Activated CD8-positive, alpha-beta T cell treated with anti-CD3 and anti-CD28 coated beads for 36 hours (primary cell): ENCODE data around the gene ASB6. TPM values are rescaled to one million over a fixed set of nuclear protein-coding genes. Genes with fewer than 3 reads are reported as not detected.
"Not testable (repeated sequence)": the region's sequence is repeated elsewhere in the genome, so short reads cannot be mapped to it uniquely, and the experiment has no call there.

ENCODE experiments used
- ATAC-seq: fragments of 200-7000 bp; cut with Tn5 transposase; one replicate; pipeline ENCODE4 v1.10.0; 2021; ENCODE audit warnings: mild to moderate bottlenecking, moderate library complexity
- CTCF ChIA-PET: fragments of 350-600 bp; sonication (Branson Sonifier 250); formaldehyde crosslinking; loops from one replicate; lab custom pipeline; 2021; ENCODE audit warnings: antibody characterized with exemption; lab: Charles Lee
- POLR2A ChIA-PET: fragments of 350-600 bp; sonication (Branson Sonifier 250); formaldehyde crosslinking; loops from one replicate; lab custom pipeline; 2021; ENCODE audit warnings: antibody characterized with exemption; lab: Charles Lee
- DNase-seq: peaks from one replicate; pipeline ENCODE4 v3.0.0-alpha.2; 2020
- H3K27ac Mint-ChIP-seq: one replicate; pipeline ENCODE4 v1.8.0; 2021; ENCODE audit warnings: mild to moderate bottlenecking, mixed read lengths
- H3K27me3 Mint-ChIP-seq: one replicate; pipeline ENCODE4 v1.8.0; 2021; ENCODE audit warnings: mixed read lengths
- H3K36me3 Mint-ChIP-seq: one replicate; pipeline ENCODE4 v1.8.0; 2021; ENCODE audit warnings: low read depth, mixed read lengths
- H3K4me1 Mint-ChIP-seq: one replicate; pipeline ENCODE4 v1.8.0; 2021; ENCODE audit warnings: low read depth, mixed read lengths
- H3K4me3 Mint-ChIP-seq: one replicate; pipeline ENCODE4 v1.8.0; 2021; ENCODE audit warnings: mild to moderate bottlenecking, moderate library complexity, mixed read lengths
- H3K9me3 Mint-ChIP-seq: one replicate; pipeline ENCODE4 v1.8.0; 2021; ENCODE audit warnings: mixed read lengths
- CTCF ChIP-seq: fragments of 200-600 bp; IDR thresholded peaks from one replicate; pipeline ENCODE4 v1.8.0; 2022; ENCODE audit warnings: antibody characterized with exemption, mild to moderate bottlenecking
- intact Hi-C: fragments of 100-400 bp; cut with micrococcal nuclease; formaldehyde crosslinking; loops from one replicate; pipeline ENCODE4 v1.10.0; 2022
- total RNA-seq, 2 experiments: library from RNA; stranded (reverse); gene quantifications; one replicate each; pipeline ENCODE4 v1.2.3, GENCODE V29; 2021

Gene ASB6
- total RNA-seq, 2 experiments from 2014 or later: 16.6 TPM

- Mint-ChIP-seq H3K4me3 (no peak overlapping the region), H3K4me1 (peaks cover 14% of the 10 kb centered on the region), H3K27ac (no peak overlapping the region), H3K9me3 (no peaks in the 10 kb centered on the region), H3K27me3 (peaks cover 3% of the 10 kb centered on the region), H3K36me3 (no peaks in the 10 kb centered on the region)
- ATAC-seq (no peak), DNase-seq (no peak)
- no peak for TF ChIP-seq CTCF
- POLR2A ChIA-PET: interaction anchor here (0.6 to 1.1 kb wide), 2 partner anchors 43 to 417 kb away, joined by 3 read pairs; partner anchors contain the start of gene IER5L
- CTCF ChIA-PET: interaction anchor here (1.5 to 2.0 kb wide), 2 partner anchors 29 to 452 kb away, joined by 4 to 10 read pairs; no protein-coding TSS in a partner anchor
- intact Hi-C loops: no loop called here
These were observed 46.6 kb downstream of the ASB6 start for GRCh38 chr9:129595311-129595741.

DNA sequence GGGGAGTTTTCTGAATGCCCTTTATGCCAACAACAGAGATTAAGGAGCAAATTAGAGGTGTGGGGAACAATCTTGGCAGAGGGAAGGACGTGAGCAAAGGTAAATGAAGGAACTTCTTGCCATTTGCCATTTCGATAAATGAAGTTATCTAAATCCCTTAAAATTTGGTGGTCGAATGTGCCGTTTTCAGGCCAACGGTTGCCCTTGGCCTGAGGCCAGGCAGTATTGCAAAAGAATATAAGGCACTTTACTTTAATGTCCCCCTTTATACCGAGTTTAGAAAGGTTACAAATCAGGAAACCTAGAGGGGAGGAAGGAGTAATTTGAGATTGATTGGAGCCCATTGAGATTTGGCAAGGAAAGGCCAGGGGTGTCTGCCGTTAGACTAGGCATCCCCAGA is 47.3 kb downstream of the ASB6 start:
- no peaks in the 10 kb centered on the region for H3K36me3 Mint-ChIP-seq
- TF ChIP-seq CTCF: no peak
- H3K4me3 Mint-ChIP-seq: no peak overlapping the region
- peaks cover 14% of the 10 kb centered on the region for H3K4me1 Mint-ChIP-seq
- H3K27me3 Mint-ChIP-seq: peaks cover 3% of the 10 kb centered on the region
- intact Hi-C loops: no loop called here
- ChIA-PET CTCF (no interaction called here), POLR2A (no interaction called here)
- H3K27ac Mint-ChIP-seq: no peak overlapping the region
- no peak for DNase-seq
- ATAC-seq: no peak
- no peaks in the 10 kb centered on the region for H3K9me3 Mint-ChIP-seq

GRCh38 chr9:129592790-129593189 is 49.2 kb downstream of the ASB6 start:
- intact Hi-C loops, H3K4me1 Mint-ChIP-seq, H3K27ac Mint-ChIP-seq, DNase-seq, H3K27me3 Mint-ChIP-seq, ATAC-seq, H3K4me3 Mint-ChIP-seq, H3K9me3 Mint-ChIP-seq, H3K36me3 Mint-ChIP-seq: not testable (repeated sequence)
- CTCF ChIA-PET: interaction anchor here (1.1 to 1.6 kb wide), 2 partner anchors 18 to 450 kb away, joined by 3 to 4 read pairs; no protein-coding TSS in a partner anchor
- POLR2A ChIA-PET: interaction anchor here (1.1 kb wide), 1 partner anchor 22 kb away, joined by 3 read pairs; no protein-coding TSS in a partner anchor

GRCh38 chr9:129591916-129592315 is 50.0 kb downstream of the ASB6 start:
- intact Hi-C loops: no loop called here
- H3K27ac Mint-ChIP-seq: no peak overlapping the region
- CTCF ChIA-PET: interaction anchor here (0.6 kb wide), 1 partner anchor 19 kb away, joined by 3 read pairs; no protein-coding TSS in a partner anchor

DNA sequence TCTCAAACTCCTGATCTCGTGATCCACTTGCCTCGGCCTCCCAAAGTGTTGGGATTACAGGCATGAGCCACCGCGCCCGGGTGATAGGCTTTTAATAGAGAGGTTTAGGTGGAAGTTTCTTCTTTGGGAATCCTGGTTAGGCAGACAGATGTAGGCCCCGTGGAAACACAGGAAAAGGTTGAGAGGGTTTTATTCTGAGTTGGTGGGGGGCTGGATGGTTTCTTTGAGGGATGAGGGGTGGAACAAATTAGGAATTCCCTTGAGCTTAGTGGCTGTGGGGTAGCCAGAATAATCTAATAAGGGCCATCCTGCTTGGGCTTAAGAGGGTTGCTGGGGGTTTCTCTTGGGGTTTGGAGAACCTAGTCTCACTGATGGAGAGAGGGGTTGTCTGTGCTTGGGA is 51.5 kb downstream of the ASB6 start:
- intact Hi-C loops: no loop called here
- Mint-ChIP-seq H3K27me3 (no peaks in the 10 kb centered on the region), H3K9me3 (no peaks in the 10 kb centered on the region), H3K4me3 (no peak overlapping the region), H3K36me3 (no peaks in the 10 kb centered on the region), H3K4me1 (peaks cover 20% of the 10 kb centered on the region), H3K27ac (no peak overlapping the region)
- POLR2A ChIA-PET: no interaction called here
- DNase-seq (no peak), ATAC-seq (no peak)
- no peak for TF ChIP-seq CTCF
- CTCF ChIA-PET: interaction anchor here (1.4 kb wide), 1 partner anchor 416 kb away, joined by 3 read pairs; no protein-coding TSS in a partner anchor

More at GRCh38 chr9:129591916-129592315, 50.0 kb downstream of the ASB6 start:
- no peaks in the 10 kb centered on the region for H3K27me3 Mint-ChIP-seq
- POLR2A ChIA-PET: interaction anchor here (0.6 to 1.1 kb wide), 2 partner anchors 22 to 64 kb away, joined by 3 to 5 read pairs; no protein-coding TSS in a partner anchor
- DNase-seq (no peak), ATAC-seq (no peak)
- no peak for TF ChIP-seq CTCF
- H3K4me1 Mint-ChIP-seq: peaks cover 16% of the 10 kb centered on the region
- no peaks in the 10 kb centered on the region for H3K9me3 Mint-ChIP-seq
- no peak overlapping the region for H3K4me3 Mint-ChIP-seq
- no peaks in the 10 kb centered on the region for H3K36me3 Mint-ChIP-seq
